ENCODE results near the gene LTA. TPM values are rescaled to one million over a fixed set of nuclear protein-coding genes. Genes with fewer than 3 reads are reported as not detected.

Gene LTA, protein sequence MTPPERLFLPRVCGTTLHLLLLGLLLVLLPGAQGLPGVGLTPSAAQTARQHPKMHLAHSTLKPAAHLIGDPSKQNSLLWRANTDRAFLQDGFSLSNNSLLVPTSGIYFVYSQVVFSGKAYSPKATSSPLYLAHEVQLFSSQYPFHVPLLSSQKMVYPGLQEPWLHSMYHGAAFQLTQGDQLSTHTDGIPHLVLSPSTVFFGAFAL
- not detected in 2 replicates for total RNA-seq (2012; rRNA removed)

DNA sequence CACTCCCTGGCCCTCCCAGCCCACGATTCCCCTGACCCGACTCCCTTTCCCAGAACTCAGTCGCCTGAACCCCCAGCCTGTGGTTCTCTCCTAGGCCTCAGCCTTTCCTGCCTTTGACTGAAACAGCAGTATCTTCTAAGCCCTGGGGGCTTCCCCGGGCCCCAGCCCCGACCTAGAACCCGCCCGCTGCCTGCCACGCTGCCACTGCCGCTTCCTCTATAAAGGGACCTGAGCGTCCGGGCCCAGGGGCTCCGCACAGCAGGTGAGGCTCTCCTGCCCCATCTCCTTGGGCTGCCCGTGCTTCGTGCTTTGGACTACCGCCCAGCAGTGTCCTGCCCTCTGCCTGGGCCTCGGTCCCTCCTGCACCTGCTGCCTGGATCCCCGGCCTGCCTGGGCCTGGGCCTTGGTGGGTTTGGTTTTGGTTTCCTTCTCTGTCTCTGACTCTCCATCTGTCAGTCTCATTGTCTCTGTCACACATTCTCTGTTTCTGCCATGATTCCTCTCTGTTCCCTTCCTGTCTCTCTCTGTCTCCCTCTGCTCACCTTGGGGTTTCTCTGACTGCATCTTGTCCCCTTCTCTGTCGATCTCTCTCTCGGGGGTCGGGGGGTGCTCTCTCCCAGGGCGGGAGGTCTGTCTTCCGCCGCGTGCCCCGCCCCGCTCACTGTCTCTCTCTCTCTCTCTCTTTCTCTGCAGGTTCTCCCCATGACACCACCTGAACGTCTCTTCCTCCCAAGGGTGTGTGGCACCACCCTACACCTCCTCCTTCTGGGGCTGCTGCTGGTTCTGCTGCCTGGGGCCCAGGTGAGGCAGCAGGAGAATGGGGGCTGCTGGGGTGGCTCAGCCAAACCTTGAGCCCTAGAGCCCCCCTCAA is at the start of gene LTA:
TSS of gene LTA (plus strand) at position 249 of the 871 bp plus-strand sequence. CDS start at position 703, 454 bp downstream.
- no peak within 1 kb of the TSS for H3K4me2 ChIP-seq (ENCODE audit: low read length)
- H3K9ac ChIP-seq (ENCODE audit: low read depth, low read length) = no peak within 1 kb of the TSS
- H3K27me3 ChIP-seq (ENCODE audit: control insufficient read depth, insufficient read depth, low read length) = peaks cover 12% of the 10 kb centered on the region
- no peaks in the 10 kb centered on the region for H3K9me3 ChIP-seq (replicated peaks; ENCODE audit: low read length)
- H3K36me3 ChIP-seq (ENCODE audit: insufficient read depth, low read length) = no peaks in the 10 kb centered on the region
- no peak within 1 kb of the TSS for H3K4me3 ChIP-seq (ENCODE audit: low read length)
- peaks cover 4% of the 10 kb centered on the region for H3K4me1 ChIP-seq (ENCODE audit: control insufficient read depth, insufficient read depth, low read length)

DNA sequence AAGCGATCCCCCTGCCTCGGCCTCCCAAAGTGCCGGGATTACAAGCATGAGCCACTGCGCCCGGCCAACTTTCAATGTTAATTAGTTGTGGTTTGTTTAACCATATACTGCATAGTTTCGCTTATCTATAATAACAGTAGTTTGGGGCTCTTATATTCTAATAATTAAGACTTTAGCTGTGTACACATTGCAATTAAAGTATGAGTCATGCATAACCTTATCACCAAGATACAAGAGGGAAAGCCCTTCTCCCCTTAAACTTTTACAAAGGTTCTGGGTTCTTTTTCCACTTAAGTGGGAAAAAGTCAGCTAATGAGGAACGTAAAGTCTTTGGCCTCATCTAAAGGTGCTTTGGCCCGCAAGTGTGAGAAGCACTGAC is 46.5 kb upstream of the LTA start:
- Histone ChIP-seq H3K4me1 (ENCODE audit: control insufficient read depth, insufficient read depth, low read length) (peaks cover 18% of the 10 kb centered on the region), H3K36me3 (ENCODE audit: insufficient read depth, low read length) (peaks cover 12% of the 10 kb centered on the region), H3K27me3 (ENCODE audit: control insufficient read depth, insufficient read depth, low read length) (peaks cover 3% of the 10 kb centered on the region), H3K4me3 (ENCODE audit: low read length) (no peak overlapping the region), H3K9ac (ENCODE audit: low read depth, low read length) (no peak overlapping the region), H3K9me3 (replicated peaks; ENCODE audit: low read length) (no peaks in the 10 kb centered on the region), H3K4me2 (ENCODE audit: low read length) (no peak overlapping the region)

DNA sequence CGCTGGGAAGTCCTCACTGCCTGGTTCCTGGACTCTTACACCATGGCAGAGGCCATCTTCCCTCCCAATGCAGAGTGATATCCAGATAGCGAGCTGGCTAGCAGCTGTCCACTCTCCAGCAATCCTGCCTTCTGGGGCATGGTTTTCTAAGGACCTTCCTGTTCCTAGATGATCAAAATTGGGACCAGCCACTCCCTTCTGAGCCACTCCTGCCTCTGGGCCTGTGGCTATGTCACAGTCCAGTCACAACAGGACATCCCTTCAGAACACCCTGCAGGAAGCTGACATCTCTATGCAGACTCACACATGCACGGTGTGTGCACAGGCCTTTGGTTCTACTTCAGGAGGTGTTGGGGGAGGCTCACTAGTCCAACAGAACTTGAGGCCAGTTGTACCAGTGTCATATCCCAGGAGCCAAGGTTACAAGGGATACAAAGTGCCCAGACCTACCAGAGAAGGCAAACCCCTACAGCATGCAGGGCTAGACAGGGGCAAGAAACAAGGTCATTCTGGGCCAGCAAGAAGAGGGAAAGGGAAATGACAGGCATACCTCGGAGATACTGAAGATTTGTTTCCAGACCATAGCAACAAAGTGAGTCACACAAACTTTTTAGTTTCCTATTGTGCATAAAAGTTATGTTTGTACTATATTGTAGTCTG is 46.0 kb upstream of the LTA start:
- no peak overlapping the region for H3K4me3 ChIP-seq (ENCODE audit: low read length)

DNA sequence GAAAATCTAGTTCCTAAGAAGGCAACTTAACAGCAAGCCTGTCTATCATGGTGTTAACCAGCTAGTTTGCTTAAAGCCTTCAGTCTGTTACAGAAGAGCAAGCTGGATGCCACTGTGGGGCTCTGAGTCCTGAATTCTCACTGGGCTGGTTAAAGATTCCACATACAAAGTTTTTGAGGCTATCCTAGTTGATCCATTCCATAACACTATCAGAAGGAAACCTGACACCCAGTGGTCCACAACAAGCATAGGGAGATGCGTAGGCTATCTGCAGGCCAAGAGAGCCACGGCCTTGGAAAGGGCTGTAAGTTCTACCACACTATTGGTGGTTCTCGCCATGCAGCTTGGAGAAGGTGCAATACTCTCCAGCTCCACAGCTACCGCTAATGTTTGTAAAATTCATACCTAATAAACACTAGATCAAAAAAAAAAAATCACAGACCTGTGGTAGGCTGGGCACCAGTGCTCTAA is 43.7 kb upstream of the LTA start:
- no peaks in the 10 kb centered on the region for H3K27me3 ChIP-seq (ENCODE audit: control insufficient read depth, insufficient read depth, low read length)
- H3K36me3 ChIP-seq (ENCODE audit: insufficient read depth, low read length) = peaks cover 37% of the 10 kb centered on the region
- H3K9ac ChIP-seq (ENCODE audit: low read depth, low read length) = no peak overlapping the region
- peaks cover 18% of the 10 kb centered on the region for H3K4me1 ChIP-seq (ENCODE audit: control insufficient read depth, insufficient read depth, low read length)
- no peaks in the 10 kb centered on the region for H3K9me3 ChIP-seq (replicated peaks; ENCODE audit: low read length)
- H3K4me2 ChIP-seq (ENCODE audit: low read length) = no peak overlapping the region
- H3K4me3 ChIP-seq (ENCODE audit: low read length) = no peak overlapping the region

More for the DNA sequence above, 46.0 kb upstream of the LTA start:
- no peak overlapping the region for H3K9ac ChIP-seq (ENCODE audit: low read depth, low read length)
- H3K36me3 ChIP-seq (ENCODE audit: insufficient read depth, low read length) = peaks cover 17% of the 10 kb centered on the region
- H3K9me3 ChIP-seq (replicated peaks; ENCODE audit: low read length) = no peaks in the 10 kb centered on the region
- H3K4me1 ChIP-seq (ENCODE audit: control insufficient read depth, insufficient read depth, low read length) = peaks cover 18% of the 10 kb centered on the region
- no peaks in the 10 kb centered on the region for H3K27me3 ChIP-seq (ENCODE audit: control insufficient read depth, insufficient read depth, low read length)
- H3K4me2 ChIP-seq (ENCODE audit: low read length) = no peak overlapping the region

DNA sequence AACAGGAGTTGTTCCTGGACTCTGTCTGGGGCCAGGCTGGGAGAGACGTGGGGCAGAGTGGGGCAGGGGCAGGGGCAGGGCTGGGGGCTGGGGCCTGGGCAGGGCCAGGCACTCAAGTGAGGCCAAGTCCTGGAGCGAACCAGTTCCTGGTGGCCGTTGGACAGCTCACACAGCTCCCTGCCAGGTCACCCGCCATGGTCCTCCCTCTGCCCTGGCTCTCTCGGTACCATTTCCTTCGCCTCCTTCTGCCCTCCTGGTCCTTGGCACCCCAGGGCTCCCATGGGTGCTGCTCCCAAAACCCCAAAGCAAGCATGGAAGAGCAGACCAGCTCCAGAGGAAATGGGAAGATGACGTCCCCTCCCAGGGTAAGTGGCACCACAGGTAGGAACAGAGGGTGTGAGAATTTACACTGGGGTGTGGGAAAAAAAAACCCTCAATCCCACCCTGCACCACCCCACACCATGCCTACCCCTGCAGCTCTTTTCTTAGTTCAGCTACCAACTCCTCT is 43.2 kb upstream of the LTA start, which contains the start of gene MCCD1:
TSS of gene MCCD1 (plus strand) at position 142 of the 508 bp plus-strand sequence. CDS start at position 195, 53 bp downstream.
- Histone ChIP-seq H3K4me1 (ENCODE audit: control insufficient read depth, insufficient read depth, low read length) (peaks cover 18% of the 10 kb centered on the region), H3K36me3 (ENCODE audit: insufficient read depth, low read length) (peaks cover 42% of the 10 kb centered on the region), H3K4me3 (ENCODE audit: low read length) (no peak within 1 kb of the TSS), H3K9me3 (replicated peaks; ENCODE audit: low read length) (no peaks in the 10 kb centered on the region), H3K27me3 (ENCODE audit: control insufficient read depth, insufficient read depth, low read length) (no peaks in the 10 kb centered on the region), H3K9ac (ENCODE audit: low read depth, low read length) (no peak within 1 kb of the TSS), H3K4me2 (ENCODE audit: low read length) (no peak within 1 kb of the TSS)

DNA sequence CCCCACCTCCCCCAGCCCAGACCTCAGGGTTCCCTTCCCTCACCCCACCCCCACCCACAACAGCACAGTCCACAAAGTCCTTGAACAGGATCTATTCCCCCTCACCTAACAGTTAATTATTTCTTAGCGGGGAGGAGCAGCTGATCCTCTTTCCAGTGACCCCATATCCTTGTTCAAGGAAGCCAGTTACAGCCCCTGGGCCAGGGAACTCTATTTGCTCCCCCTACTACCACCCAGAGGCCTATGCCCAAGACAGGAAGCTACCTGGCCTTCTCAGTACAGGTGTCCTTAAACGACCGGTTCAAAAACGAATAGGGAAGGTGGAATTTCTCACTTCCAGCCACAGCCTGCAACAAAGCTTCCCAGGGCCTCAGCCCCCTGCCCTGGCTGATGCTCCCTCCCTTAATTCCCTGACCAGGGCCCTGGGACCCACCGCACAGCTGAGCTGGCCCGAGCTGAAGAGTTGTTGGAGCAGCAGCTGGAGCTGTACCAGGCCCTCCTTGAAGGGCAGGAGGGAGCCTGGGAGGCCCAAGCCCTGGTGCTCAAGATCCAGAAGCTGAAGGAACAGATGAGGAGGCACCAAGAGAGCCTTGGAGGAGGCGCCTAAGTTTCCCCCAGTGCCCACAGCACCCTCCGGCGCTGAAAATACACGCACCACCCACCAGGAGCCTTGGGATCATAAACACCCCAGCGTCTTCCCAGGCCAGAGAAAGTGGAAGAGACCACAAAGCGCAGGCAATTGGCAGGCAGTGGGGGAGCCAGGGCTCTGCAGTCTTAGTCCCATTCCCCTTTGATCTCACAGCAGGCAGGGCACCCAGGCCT is 42.5 kb upstream of the LTA start:
- Histone ChIP-seq H3K9ac (ENCODE audit: low read depth, low read length) (no peak overlapping the region), H3K4me1 (ENCODE audit: control insufficient read depth, insufficient read depth, low read length) (peaks cover 18% of the 10 kb centered on the region), H3K36me3 (ENCODE audit: insufficient read depth, low read length) (peaks cover 49% of the 10 kb centered on the region)

DNA sequence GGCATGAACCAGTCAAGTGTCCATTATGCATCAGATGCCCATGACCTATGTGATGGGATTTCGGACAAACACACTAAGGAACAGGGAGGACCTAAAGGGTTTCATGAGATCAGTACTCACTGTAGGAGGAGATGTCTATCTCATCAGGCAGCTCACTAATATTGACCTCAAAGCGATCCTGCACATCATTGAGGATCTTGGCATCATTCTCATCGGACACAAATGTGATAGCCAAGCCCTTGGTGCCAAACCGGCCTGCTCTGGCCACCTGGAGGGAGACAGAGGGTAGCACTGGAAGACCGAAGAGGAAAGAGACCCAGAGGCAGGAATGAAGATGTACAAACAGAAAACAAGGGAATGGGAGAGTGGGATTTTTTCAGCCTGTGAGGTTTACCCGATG is 41.4 kb upstream of the LTA start:
- no peaks in the 10 kb centered on the region for H3K9me3 ChIP-seq (replicated peaks; ENCODE audit: low read length)
- H3K4me3 ChIP-seq (ENCODE audit: low read length) = no peak overlapping the region
- no peak overlapping the region for H3K4me2 ChIP-seq (ENCODE audit: low read length)
- no peaks in the 10 kb centered on the region for H3K27me3 ChIP-seq (ENCODE audit: control insufficient read depth, insufficient read depth, low read length)
- peaks cover 17% of the 10 kb centered on the region for H3K4me1 ChIP-seq (ENCODE audit: control insufficient read depth, insufficient read depth, low read length)
- no peak overlapping the region for H3K9ac ChIP-seq (ENCODE audit: low read depth, low read length)
- peaks cover 60% of the 10 kb centered on the region for H3K36me3 ChIP-seq (ENCODE audit: insufficient read depth, low read length)

More for the DNA sequence above, 42.5 kb upstream of the LTA start:
- Histone ChIP-seq H3K9me3 (replicated peaks; ENCODE audit: low read length) (no peaks in the 10 kb centered on the region), H3K4me3 (ENCODE audit: low read length) (no peak overlapping the region), H3K27me3 (ENCODE audit: control insufficient read depth, insufficient read depth, low read length) (no peaks in the 10 kb centered on the region), H3K4me2 (ENCODE audit: low read length) (no peak overlapping the region)

DNA sequence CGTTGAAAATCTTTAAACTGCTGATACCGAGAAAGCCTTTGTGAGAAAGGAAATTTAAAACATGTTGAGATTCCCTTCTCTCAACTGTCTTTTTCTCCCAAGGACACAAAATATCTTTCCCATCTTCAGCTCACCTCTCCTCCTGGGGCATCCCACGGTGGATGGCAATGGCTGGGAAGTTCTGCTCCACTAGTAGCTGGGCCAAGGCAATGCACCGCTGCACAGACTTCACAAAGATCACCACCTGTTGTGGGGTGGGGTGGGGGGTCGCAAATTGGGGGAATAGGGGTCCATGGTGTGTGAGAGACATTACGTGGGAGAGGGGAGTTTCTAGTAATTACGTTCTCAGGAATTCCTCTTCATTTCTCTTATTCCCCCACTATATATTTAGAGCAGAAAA is 40.9 kb upstream of the LTA start:
- no peaks in the 10 kb centered on the region for H3K27me3 ChIP-seq (ENCODE audit: control insufficient read depth, insufficient read depth, low read length)
- H3K9ac ChIP-seq (ENCODE audit: low read depth, low read length) = no peak overlapping the region
- H3K4me2 ChIP-seq (ENCODE audit: low read length) = no peak overlapping the region
- peaks cover 65% of the 10 kb centered on the region for H3K36me3 ChIP-seq (ENCODE audit: insufficient read depth, low read length)
- no peak overlapping the region for H3K4me3 ChIP-seq (ENCODE audit: low read length)
- peaks cover 12% of the 10 kb centered on the region for H3K4me1 ChIP-seq (ENCODE audit: control insufficient read depth, insufficient read depth, low read length)
- no peaks in the 10 kb centered on the region for H3K9me3 ChIP-seq (replicated peaks; ENCODE audit: low read length)

DNA sequence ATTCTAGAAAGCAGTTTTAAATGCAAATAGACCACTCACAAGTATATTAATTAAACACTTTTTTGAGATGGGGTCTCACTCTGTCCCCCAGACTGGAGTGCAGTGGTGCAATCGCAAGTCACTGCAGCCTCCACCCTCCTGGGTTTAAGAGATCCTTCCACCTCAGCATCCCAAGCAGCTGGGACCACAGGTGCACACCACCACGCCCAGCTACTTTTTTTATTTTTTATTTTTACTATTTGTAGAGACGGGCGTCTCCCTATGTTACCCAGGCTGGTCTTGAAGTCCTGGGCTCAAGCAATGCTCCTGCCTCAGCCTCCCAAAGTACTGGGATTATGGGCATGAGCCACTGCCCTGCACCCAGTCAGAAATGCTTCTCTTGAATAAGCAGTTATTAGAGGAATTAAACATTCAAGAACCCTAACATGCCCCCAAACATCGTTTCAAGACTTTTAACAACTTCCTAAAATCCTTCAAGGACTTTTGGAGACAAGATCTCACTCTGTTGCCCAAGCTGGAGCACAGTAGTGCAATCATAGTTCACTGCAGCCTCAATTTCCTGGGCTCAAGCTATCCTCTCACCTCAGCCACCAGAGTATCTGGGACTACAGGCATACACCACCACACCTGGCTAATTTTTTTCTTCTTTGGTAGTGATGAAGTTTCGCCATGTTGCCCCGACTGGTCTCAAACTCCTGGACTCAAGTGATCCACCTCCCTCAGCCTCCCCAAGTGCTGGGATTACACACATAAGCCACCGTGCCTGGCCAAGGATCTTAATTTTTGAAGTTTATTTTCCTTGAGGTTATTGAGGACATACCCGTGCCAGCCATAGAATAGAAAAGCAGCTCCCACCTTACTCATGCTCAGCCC is 40.1 kb upstream of the LTA start:
- peaks cover 73% of the 10 kb centered on the region for H3K36me3 ChIP-seq (ENCODE audit: insufficient read depth, low read length)
- H3K4me3 ChIP-seq (ENCODE audit: low read length) = no peak overlapping the region
- peaks cover 4% of the 10 kb centered on the region for H3K4me1 ChIP-seq (ENCODE audit: control insufficient read depth, insufficient read depth, low read length)
- no peaks in the 10 kb centered on the region for H3K27me3 ChIP-seq (ENCODE audit: control insufficient read depth, insufficient read depth, low read length)
- no peak overlapping the region for H3K9ac ChIP-seq (ENCODE audit: low read depth, low read length)
- no peak overlapping the region for H3K4me2 ChIP-seq (ENCODE audit: low read length)
- no peaks in the 10 kb centered on the region for H3K9me3 ChIP-seq (replicated peaks; ENCODE audit: low read length)
